Hepatocyte (in vitro differentiated cells): Measurements from ENCODE around the gene MMP10. TPM values are rescaled to one million over a fixed set of nuclear protein-coding genes. Genes with fewer than 3 reads are reported as not detected.
A peak's percentile ranks its signal among the peaks of the same experiment; 100 is the strongest.

ENCODE experiments used
- DNase-seq: peaks from one replicate; pipeline ENCODE4 v3.0.0-alpha.2; 2016; ENCODE audit warnings: low spot score
- H2AFZ ChIP-seq: fragments of 200-600 bp; sonication (generic); 2 replicates; pipeline ENCODE4 v1.6.0; 2016; ENCODE audit warnings: antibody characterized with exemption, mild to moderate bottlenecking
- H3K27ac ChIP-seq: fragments of 200-600 bp; sonication (generic); 2 replicates; pipeline ENCODE4 v1.5.1; 2016; ENCODE audit warnings: mild to moderate bottlenecking
- H3K27me3 ChIP-seq: fragments of 200-600 bp; sonication (generic); 2 replicates; pipeline ENCODE4 v1.6.1; 2016
- H3K36me3 ChIP-seq: fragments of 200-600 bp; sonication (generic); replicated peaks from 2 replicates; pipeline ENCODE4 v1.5.1; 2016; ENCODE audit warnings: low read depth; ENCODE audit not compliant: insufficient read depth
- H3K4me1 ChIP-seq: fragments of 200-600 bp; sonication (generic); 2 replicates; pipeline ENCODE4 v1.5.1; 2016; ENCODE audit warnings: mild to moderate bottlenecking, moderate library complexity; ENCODE audit not compliant: insufficient read depth
- H3K4me2 ChIP-seq: fragments of 200-600 bp; sonication (generic); 2 replicates; pipeline ENCODE4 v1.6.0; 2016
- H3K4me3 ChIP-seq: fragments of 200-600 bp; sonication (generic); 2 replicates; pipeline ENCODE4 v1.5.1; 2016; ENCODE audit warnings: mild to moderate bottlenecking
- H3K79me2 ChIP-seq: fragments of 200-600 bp; sonication (generic); 2 replicates; pipeline ENCODE4 v1.6.0; 2017; ENCODE audit warnings: mild to moderate bottlenecking
- H3K9me2 ChIP-seq: fragments of 200-600 bp; sonication (generic); replicated peaks from 2 replicates; pipeline ENCODE4 v1.6.0; 2017; ENCODE audit warnings: mild to moderate bottlenecking; ENCODE audit not compliant: insufficient read depth
- H3K9me3 ChIP-seq: fragments of 200-600 bp; sonication (generic); 2 replicates; pipeline ENCODE4 v1.5.1; 2016; ENCODE audit warnings: low read depth, mild to moderate bottlenecking
- H4K20me1 ChIP-seq: fragments of 200-600 bp; sonication (generic); 2 replicates; pipeline ENCODE4 v1.6.0; 2016; ENCODE audit warnings: mild to moderate bottlenecking; ENCODE audit not compliant: insufficient read depth, poor library complexity, severe bottlenecking
- CTCF ChIP-seq: fragments of 200-600 bp; sonication (generic); IDR thresholded peaks from 2 replicates; pipeline ENCODE4 v1.5.1; 2016; ENCODE audit warnings: antibody characterized with exemption, mild to moderate bottlenecking; ENCODE audit not compliant: poor library complexity
- EZH2 ChIP-seq: fragments of 200-600 bp; sonication (generic); IDR thresholded peaks from 2 replicates; pipeline ENCODE4 v1.6.1; 2016; ENCODE audit warnings: antibody characterized with exemption, mild to moderate bottlenecking, borderline replicate concordance
- EZH2phosphoT487 ChIP-seq: fragments of 200-600 bp; sonication (generic); IDR thresholded peaks from one replicate; pipeline ENCODE4 v1.6.1; 2018; ENCODE audit warnings: antibody characterized with exemption, mild to moderate bottlenecking, low read depth, moderate library complexity; ENCODE audit not compliant: unreplicated experiment, severe bottlenecking
- WGBS: methylation state at CpG from one replicate; pipeline ENCODE4 v1.1.6; 2016; ENCODE audit warnings: low lambda C conversion rate; ENCODE audit errors: missing lambda C conversion rate; 5-methylcytosine and 5-hydroxymethylcytosine counted together
- polyA plus RNA-seq: library from polyadenylated mRNA; unstranded; fragments of >200 nt; fragmentation: Nextera tagmentation; extraction: Ambion mirVana; gene quantifications from 2 replicates; pipeline ENCODE4 v1.2.1, GENCODE V29; 2016
- total RNA-seq: library from RNA; depleted of rRNA; stranded (reverse); fragments of >200 nt; gene quantifications from 2 replicates; pipeline ENCODE4 v1.2.3, GENCODE V29; 2014

MMP10 gene
- total and polyA plus RNA-seq, 2 experiments from 2014 or later, result 1.5 to 2.3 TPM

- no peaks in the 10 kb centered on the region for H3K36me3 ChIP-seq
- no peaks in the 10 kb centered on the region for H3K79me2 ChIP-seq
- no peaks in the 10 kb centered on the region for H3K9me2 ChIP-seq
- H3K9me3 ChIP-seq, result no peaks in the 10 kb centered on the region
- 11% methylated on average over 3 of the region's 3 CpGs for WGBS
- no peaks in the 10 kb centered on the region for H3K4me1 ChIP-seq
- H3K27ac ChIP-seq, result no peak overlapping the region
- no peaks in the 10 kb centered on the region for H3K27me3 ChIP-seq
- TF ChIP-seq EZH2, result no peak
- no peak for TF ChIP-seq EZH2phosphoT487
- peak; percentile 56 for TF ChIP-seq CTCF
- H3K4me3 ChIP-seq, result no peak overlapping the region
- DNase-seq, result peak; percentile 36
- peak overlapping the region; percentile 14 for H2AFZ ChIP-seq
- H4K20me1 ChIP-seq, result no peaks in the 10 kb centered on the region
- H3K4me2 ChIP-seq, result no peak overlapping the region
These were observed 30.7 kb upstream of the MMP10 start for GRCh38 chr11:102810950-102811660.

GRCh38 chr11:102809971-102810370 is 29.5 kb upstream of the MMP10 start:
- Histone ChIP-seq H2AFZ (no peak overlapping the region), H3K9me3 (no peaks in the 10 kb centered on the region), H3K9me2 (no peaks in the 10 kb centered on the region), H3K36me3 (no peaks in the 10 kb centered on the region), H3K4me1 (no peaks in the 10 kb centered on the region), H4K20me1 (no peaks in the 10 kb centered on the region), H3K27ac (no peak overlapping the region), H3K27me3 (no peaks in the 10 kb centered on the region), H3K4me3 (no peak overlapping the region), H3K4me2 (no peak overlapping the region), H3K79me2 (no peaks in the 10 kb centered on the region)
- no peak for DNase-seq
- TF ChIP-seq EZH2, result no peak
- TF ChIP-seq EZH2phosphoT487, result no peak
- TF ChIP-seq CTCF, result no peak
- WGBS, result 41% methylated on average over 2 of the region's 2 CpGs

- no peaks in the 10 kb centered on the region for H3K79me2 ChIP-seq
- no peaks in the 10 kb centered on the region for H4K20me1 ChIP-seq
- no peak overlapping the region for H2AFZ ChIP-seq
- H3K4me1 ChIP-seq, result no peaks in the 10 kb centered on the region
- no peaks in the 10 kb centered on the region for H3K9me3 ChIP-seq
- H3K36me3 ChIP-seq, result no peaks in the 10 kb centered on the region
- TF ChIP-seq CTCF (peak; percentile 18), EZH2 (no peak)
- no peaks in the 10 kb centered on the region for H3K27me3 ChIP-seq
- WGBS, result 58% methylated on average over 19 of the region's 19 CpGs
- no peak overlapping the region for H3K4me3 ChIP-seq
- no peak overlapping the region for H3K4me2 ChIP-seq
- no peak overlapping the region for H3K27ac ChIP-seq
- DNase-seq, result peak; percentile 51
- H3K9me2 ChIP-seq, result no peaks in the 10 kb centered on the region
These were observed 27.5 kb upstream of the MMP10 start for GRCh38 chr11:102807921-102808320.

- Histone ChIP-seq H3K4me3 (no peak overlapping the region), H4K20me1 (no peaks in the 10 kb centered on the region), H2AFZ (no peak overlapping the region), H3K9me2 (no peaks in the 10 kb centered on the region), H3K9me3 (no peaks in the 10 kb centered on the region), H3K36me3 (no peaks in the 10 kb centered on the region), H3K27me3 (no peaks in the 10 kb centered on the region), H3K4me2 (no peak overlapping the region), H3K79me2 (no peaks in the 10 kb centered on the region), H3K27ac (no peak overlapping the region), H3K4me1 (no peaks in the 10 kb centered on the region)
- TF ChIP-seq CTCF, result no peak
- no peak for TF ChIP-seq EZH2phosphoT487
- no peak for TF ChIP-seq EZH2
- WGBS, result 56% methylated on average over 3 of the region's 3 CpGs
- DNase-seq, result no peak
These were observed 25.9 kb upstream of the MMP10 start for GRCh38 chr11:102806296-102806695.
